Vagina (tissue), 2 donors: ENCODE results near the gene BTNL3.

ENCODE experiments used
- POLR2AphosphoS5 ChIP-seq, 2 donors: sonication (generic); formaldehyde crosslinking; IDR thresholded peaks; one replicate each; pipeline ENCODE4 v1.9.0; 2017; ENCODE audit warnings: antibody characterized with exemption in 2 of 2, mild to moderate bottlenecking in 2 of 2, low read depth in 1 of 2; ENCODE audit not compliant: insufficient read depth in 1 of 2
- TF ChIP-seq, protein P1 (sequence below), 3 experiments: fragments of 450-650 bp in 2 of 3; fragments of 200-600 bp in 1 of 3; sonication (generic) in 1 of 3; IDR thresholded peaks; one replicate each; pipeline ENCODE4 v1.5.1; 2017 to 2019; ENCODE audit warnings: antibody characterized with exemption in 3 of 3, mild to moderate bottlenecking in 2 of 3, moderate library complexity in 2 of 3

- TF ChIP-seq, protein P1, sequence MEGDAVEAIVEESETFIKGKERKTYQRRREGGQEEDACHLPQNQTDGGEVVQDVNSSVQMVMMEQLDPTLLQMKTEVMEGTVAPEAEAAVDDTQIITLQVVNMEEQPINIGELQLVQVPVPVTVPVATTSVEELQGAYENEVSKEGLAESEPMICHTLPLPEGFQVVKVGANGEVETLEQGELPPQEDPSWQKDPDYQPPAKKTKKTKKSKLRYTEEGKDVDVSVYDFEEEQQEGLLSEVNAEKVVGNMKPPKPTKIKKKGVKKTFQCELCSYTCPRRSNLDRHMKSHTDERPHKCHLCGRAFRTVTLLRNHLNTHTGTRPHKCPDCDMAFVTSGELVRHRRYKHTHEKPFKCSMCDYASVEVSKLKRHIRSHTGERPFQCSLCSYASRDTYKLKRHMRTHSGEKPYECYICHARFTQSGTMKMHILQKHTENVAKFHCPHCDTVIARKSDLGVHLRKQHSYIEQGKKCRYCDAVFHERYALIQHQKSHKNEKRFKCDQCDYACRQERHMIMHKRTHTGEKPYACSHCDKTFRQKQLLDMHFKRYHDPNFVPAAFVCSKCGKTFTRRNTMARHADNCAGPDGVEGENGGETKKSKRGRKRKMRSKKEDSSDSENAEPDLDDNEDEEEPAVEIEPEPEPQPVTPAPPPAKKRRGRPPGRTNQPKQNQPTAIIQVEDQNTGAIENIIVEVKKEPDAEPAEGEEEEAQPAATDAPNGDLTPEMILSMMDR (IDR thresholded peaks at IDR 0.05) = no peak
- no peak for TF ChIP-seq POLR2AphosphoS5 (IDR thresholded peaks at IDR 0.05; ENCODE audit: insufficient read depth in 1 of 2, low read depth in 1 of 2)
These were observed 43.1 kb downstream of the BTNL3 start for GRCh38 chr5:181031716-181032115.
